ENCODE data around the gene PPP1R14C. TPM values are rescaled to one million over a fixed set of nuclear protein-coding genes. Genes with fewer than 3 reads are reported as not detected.

Gene PPP1R14C
- polyA plus RNA-seq, 1 donor from 2014 or later = 14.0 TPM

GRCh38 chr6:150293423-150294173, 150.8 kb downstream of the PPP1R14C start:
- Histone ChIP-seq H3K9ac (ENCODE audit: low read length) (no peak overlapping the region), H3K27me3 (ENCODE audit: insufficient read depth, low read depth, low read length) (no peaks in the 10 kb centered on the region), H3K79me2 (replicated peaks; ENCODE audit: insufficient read depth, low read length) (no peaks in the 10 kb centered on the region), H3F3A (ENCODE audit: insufficient read depth, low read length, poor library complexity, severe bottlenecking) (no peaks in the 10 kb centered on the region), H3K9me3 (ENCODE audit: low read length) (no peaks in the 10 kb centered on the region), H3K9me2 (ENCODE audit: insufficient read depth, low read length) (no peaks in the 10 kb centered on the region), H3K4me2 (ENCODE audit: low read length) (no peak overlapping the region), H2AFZ (ENCODE audit: low read depth, low read length) (no peak overlapping the region), H3K4me3 (ENCODE audit: low read length) (no peak overlapping the region), H4K20me1 (ENCODE audit: insufficient read depth) (no peaks in the 10 kb centered on the region), H3K36me3 (ENCODE audit: insufficient read depth, low read length) (no peaks in the 10 kb centered on the region), H3K27ac (ENCODE audit: low read length) (no peak overlapping the region)
- TF ChIP-seq, protein P1, sequence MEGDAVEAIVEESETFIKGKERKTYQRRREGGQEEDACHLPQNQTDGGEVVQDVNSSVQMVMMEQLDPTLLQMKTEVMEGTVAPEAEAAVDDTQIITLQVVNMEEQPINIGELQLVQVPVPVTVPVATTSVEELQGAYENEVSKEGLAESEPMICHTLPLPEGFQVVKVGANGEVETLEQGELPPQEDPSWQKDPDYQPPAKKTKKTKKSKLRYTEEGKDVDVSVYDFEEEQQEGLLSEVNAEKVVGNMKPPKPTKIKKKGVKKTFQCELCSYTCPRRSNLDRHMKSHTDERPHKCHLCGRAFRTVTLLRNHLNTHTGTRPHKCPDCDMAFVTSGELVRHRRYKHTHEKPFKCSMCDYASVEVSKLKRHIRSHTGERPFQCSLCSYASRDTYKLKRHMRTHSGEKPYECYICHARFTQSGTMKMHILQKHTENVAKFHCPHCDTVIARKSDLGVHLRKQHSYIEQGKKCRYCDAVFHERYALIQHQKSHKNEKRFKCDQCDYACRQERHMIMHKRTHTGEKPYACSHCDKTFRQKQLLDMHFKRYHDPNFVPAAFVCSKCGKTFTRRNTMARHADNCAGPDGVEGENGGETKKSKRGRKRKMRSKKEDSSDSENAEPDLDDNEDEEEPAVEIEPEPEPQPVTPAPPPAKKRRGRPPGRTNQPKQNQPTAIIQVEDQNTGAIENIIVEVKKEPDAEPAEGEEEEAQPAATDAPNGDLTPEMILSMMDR (IDR thresholded peaks at IDR 0.05; ENCODE audit: poor library complexity, severe bottlenecking) = no peak
- TF ChIP-seq RAD21 (conservative IDR thresholded peaks at IDR 0.05) (no peak), TAF1 (IDR thresholded peaks at IDR 0.05; ENCODE audit: low read depth) (no peak), EZH2 (IDR thresholded peaks at IDR 0.05; ENCODE audit: borderline replicate concordance, insufficient read depth, low read length, poor library complexity, severe bottlenecking) (no peak), MXI1 (conservative IDR thresholded peaks at IDR 0.05; ENCODE audit: poor library complexity, severe bottlenecking) (no peak), SMC3 (conservative IDR thresholded peaks at IDR 0.05; ENCODE audit: poor library complexity) (no peak)

GRCh38 chr6:150296890-150297289, 154.0 kb downstream of the PPP1R14C start:
- TF ChIP-seq EP300 (conservative IDR thresholded peaks at IDR 0.05; ENCODE audit: poor library complexity, severe bottlenecking) (no peak), MXI1 (conservative IDR thresholded peaks at IDR 0.05; ENCODE audit: poor library complexity, severe bottlenecking) (no peak)
- H3K4me3 ChIP-seq (ENCODE audit: low read length) = no peak overlapping the region
- H3K4me2 ChIP-seq (ENCODE audit: low read length) = no peak overlapping the region
- H3K27ac ChIP-seq (ENCODE audit: low read length) = no peak overlapping the region
- no peaks in the 10 kb centered on the region for H3F3A ChIP-seq (ENCODE audit: insufficient read depth, low read length, poor library complexity, severe bottlenecking)
- no peaks in the 10 kb centered on the region for H3K9me3 ChIP-seq (ENCODE audit: low read length)
- no peaks in the 10 kb centered on the region for H4K20me1 ChIP-seq (ENCODE audit: insufficient read depth)
- H2AFZ ChIP-seq (ENCODE audit: low read depth, low read length) = no peak overlapping the region
- no peaks in the 10 kb centered on the region for H3K79me2 ChIP-seq (replicated peaks; ENCODE audit: insufficient read depth, low read length)
- H3K9ac ChIP-seq (ENCODE audit: low read length) = no peak overlapping the region
- no peaks in the 10 kb centered on the region for H3K9me2 ChIP-seq (ENCODE audit: insufficient read depth, low read length)
- no peaks in the 10 kb centered on the region for H3K36me3 ChIP-seq (ENCODE audit: insufficient read depth, low read length)
- no peaks in the 10 kb centered on the region for H3K27me3 ChIP-seq (ENCODE audit: insufficient read depth, low read depth, low read length)

DNA sequence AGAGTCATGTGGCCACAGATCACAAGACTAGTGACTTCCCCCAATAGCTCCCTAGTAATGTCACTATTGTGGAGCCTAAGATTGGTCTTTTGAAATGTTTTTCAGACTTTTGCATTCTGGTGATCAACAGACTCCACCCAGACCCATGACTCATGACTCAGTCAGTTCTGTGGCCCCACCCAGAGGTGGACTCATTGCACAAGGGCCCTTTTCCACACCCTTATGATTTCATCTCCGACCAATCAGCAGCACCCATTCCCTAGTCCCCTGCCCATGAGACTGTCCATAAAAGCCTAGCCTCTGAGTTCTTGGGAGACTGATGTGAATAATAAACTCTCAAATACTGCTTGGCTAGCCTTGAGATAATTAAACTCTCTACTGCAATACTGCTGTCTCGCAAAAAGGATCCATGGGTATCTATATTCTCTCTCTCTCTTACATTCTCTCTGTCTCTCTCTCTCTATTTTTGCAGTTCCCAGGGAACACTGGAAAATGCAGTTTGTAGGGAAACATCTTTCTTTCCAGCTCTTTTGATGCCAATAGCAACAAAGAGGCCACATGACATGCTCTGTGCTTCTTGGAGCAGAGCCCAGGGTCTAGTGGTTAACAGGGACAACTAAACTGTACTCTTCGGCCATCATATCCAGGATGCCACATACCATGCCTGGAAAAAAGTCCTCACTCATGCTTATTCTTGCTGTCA, 154.6 kb downstream of the PPP1R14C start:
- H3K9me2 ChIP-seq (ENCODE audit: insufficient read depth, low read length) = no peaks in the 10 kb centered on the region
- H2AFZ ChIP-seq (ENCODE audit: low read depth, low read length) = no peak overlapping the region
- H3K27ac ChIP-seq (ENCODE audit: low read length) = no peak overlapping the region
- no peaks in the 10 kb centered on the region for H3K79me2 ChIP-seq (replicated peaks; ENCODE audit: insufficient read depth, low read length)
- H4K20me1 ChIP-seq (ENCODE audit: insufficient read depth) = no peaks in the 10 kb centered on the region
- no peaks in the 10 kb centered on the region for H3K36me3 ChIP-seq (ENCODE audit: insufficient read depth, low read length)
- TF ChIP-seq TAF1 (IDR thresholded peaks at IDR 0.05; ENCODE audit: low read depth) (no peak), MXI1 (conservative IDR thresholded peaks at IDR 0.05; ENCODE audit: poor library complexity, severe bottlenecking) (no peak), RAD21 (conservative IDR thresholded peaks at IDR 0.05) (no peak), SMC3 (conservative IDR thresholded peaks at IDR 0.05; ENCODE audit: poor library complexity) (no peak)
- TF ChIP-seq, protein P1 (IDR thresholded peaks at IDR 0.05; ENCODE audit: poor library complexity, severe bottlenecking) = no peak
- no peak overlapping the region for H3K4me2 ChIP-seq (ENCODE audit: low read length)
- no peaks in the 10 kb centered on the region for H3K27me3 ChIP-seq (ENCODE audit: insufficient read depth, low read depth, low read length)
- H3K9me3 ChIP-seq (ENCODE audit: low read length) = no peaks in the 10 kb centered on the region
- no peak overlapping the region for H3K9ac ChIP-seq (ENCODE audit: low read length)
- no peak overlapping the region for H3K4me3 ChIP-seq (ENCODE audit: low read length)
- H3F3A ChIP-seq (ENCODE audit: insufficient read depth, low read length, poor library complexity, severe bottlenecking) = peaks cover under 1% of the 10 kb centered on the region

Measured in neural cell (in vitro differentiated cells).